HG02840 (cell line): Measurements from ENCODE around the gene PTPRN2.
"Not testable (repeated sequence)": the region's sequence is repeated elsewhere in the genome, so short reads cannot be mapped to it uniquely, and the experiment has no call there.

ENCODE experiments used
- ATAC-seq: cut with Tn5 transposase; IDR thresholded peaks from one replicate; pipeline ENCODE4 v1.9.1; 2021; ENCODE audit warnings: mild to moderate bottlenecking, moderate library complexity, moderate number of reproducible peaks; ENCODE audit not compliant: unreplicated experiment, low FRiP score

Gene PTPRN2

DNA sequence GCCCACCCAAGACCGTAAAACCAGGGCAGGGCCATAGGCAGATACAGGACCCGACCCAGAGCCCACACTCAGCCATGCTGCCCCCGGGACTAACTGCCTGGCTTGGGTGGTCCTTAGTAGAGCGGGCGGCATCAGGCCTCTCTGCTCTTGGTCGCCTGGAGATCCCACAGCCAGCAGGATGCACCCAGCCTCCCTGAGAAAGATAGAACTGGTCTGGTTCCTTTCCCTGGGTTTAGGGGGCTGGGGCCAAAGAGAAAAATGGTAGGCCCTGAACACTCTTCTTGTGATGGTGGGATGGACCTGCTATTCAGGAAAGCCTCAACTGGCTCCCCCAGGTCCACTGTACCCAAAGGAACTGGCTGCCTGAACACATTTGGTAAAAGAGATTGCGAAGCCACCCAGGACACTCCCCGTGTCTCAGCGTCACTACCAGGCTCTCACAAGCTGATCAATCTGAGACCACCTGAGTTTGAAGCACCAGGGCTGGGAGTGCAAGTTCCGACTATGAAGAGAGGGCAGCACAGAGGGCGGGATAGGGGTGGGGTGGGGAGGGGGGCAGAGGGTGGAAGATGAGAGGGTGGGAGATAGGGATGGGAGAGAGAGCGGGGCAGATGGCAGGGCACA, 659.3 kb downstream of the PTPRN2 start:
- no peak for ATAC-seq

DNA sequence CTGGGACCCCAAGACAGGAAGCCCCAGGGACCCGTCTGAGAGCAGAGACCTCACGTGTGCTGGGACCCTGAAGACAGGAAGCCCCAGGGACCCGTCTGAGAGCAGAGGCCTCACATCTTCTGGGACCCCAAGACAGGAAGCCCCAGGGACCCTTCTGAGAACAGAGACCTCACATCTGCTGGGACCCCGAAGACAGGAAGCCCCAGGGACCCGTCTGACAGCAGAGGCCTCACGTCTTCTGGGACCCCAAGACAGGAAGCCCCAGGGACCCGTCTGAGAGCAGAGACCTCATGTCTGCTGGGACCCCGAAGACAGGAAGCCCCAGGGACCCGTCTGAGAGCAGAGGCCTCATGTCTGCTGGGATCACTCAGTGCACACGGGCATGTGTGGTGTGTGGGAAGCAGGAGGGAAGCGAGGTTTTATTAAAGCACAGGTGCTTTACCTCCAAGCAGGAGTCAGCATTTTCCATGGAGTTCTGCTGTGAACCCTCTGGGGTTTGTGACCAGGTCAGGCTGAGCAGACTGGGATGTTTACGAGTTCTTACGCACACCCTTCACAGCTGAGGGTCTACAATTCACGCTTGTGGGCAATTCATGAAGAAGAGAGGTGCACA, 660.2 kb downstream of the PTPRN2 start:
- no peak for ATAC-seq

DNA sequence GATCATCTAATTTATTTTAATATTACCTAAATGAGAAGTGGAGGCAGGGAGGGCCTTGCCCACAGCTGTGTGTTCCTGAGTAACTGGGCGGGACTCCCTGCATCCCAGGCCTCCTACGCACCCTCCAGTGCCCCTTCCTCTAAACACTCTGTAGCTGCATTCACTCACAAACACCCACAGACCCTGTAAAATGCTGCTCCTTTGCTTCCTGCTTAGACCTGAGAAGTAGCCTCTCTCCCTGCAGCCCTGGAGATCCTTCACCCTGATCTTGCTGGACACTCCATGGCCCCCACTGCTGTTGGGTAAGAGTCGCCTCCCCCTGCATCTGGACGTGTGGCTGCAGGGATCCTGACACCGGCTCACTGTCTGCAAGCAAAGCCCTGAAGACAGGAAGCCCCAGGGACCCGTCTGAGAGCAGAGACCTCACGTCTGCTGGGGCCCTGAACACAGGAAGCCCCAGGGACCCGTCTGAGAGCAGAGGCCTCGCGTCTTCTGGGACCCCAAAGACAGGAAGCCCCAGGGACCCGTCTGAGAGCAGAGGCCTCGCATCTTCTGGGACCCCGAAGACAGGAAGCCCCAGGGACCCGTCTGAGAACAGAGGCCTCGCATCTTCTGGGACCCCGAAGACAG, 661.0 kb downstream of the PTPRN2 start:
- ATAC-seq, result no peak

DNA sequence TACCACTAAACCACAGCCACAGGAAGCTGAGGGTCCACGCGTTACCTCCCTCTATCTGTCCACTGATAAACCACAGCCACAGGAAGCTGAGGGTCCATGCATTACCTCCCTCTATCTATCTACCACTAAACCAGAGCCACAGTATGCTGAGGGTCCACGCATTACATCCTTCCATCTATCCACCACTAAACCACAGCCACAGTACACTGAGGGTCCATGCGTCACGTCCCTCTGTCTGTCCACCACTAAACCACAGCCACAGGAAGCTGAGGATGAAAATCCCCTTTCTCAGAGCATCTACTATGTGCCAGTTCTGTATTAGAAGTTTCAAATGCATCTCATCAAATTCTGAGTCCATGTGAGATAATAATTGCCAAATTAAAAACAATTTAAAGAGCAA, 661.5 kb downstream of the PTPRN2 start:
- ATAC-seq, result no peak

DNA sequence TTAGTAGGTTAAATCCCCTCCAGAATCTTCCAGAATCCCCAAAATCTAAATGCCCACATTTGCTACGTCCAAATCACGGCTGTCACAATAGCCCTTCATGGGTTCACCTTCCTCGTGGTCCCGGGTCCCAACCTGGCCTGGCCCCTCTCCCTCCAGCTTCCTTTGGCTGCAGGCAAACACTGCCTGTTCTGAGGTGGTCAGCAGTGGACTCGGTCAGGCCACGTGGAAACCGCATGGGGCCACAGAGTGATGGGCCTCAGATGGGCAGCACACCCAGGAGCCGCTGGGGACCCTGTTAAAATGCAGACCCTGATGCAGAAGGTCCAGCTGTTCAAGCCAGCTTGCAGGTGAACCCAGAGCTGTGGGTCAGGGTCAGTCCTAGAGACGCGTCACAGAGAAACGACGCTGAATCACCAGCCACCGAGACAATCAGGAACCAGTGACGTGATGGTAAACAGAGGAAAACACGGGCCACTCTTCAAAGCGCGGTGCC, 662.2 kb downstream of the PTPRN2 start:
- no peak for ATAC-seq

DNA sequence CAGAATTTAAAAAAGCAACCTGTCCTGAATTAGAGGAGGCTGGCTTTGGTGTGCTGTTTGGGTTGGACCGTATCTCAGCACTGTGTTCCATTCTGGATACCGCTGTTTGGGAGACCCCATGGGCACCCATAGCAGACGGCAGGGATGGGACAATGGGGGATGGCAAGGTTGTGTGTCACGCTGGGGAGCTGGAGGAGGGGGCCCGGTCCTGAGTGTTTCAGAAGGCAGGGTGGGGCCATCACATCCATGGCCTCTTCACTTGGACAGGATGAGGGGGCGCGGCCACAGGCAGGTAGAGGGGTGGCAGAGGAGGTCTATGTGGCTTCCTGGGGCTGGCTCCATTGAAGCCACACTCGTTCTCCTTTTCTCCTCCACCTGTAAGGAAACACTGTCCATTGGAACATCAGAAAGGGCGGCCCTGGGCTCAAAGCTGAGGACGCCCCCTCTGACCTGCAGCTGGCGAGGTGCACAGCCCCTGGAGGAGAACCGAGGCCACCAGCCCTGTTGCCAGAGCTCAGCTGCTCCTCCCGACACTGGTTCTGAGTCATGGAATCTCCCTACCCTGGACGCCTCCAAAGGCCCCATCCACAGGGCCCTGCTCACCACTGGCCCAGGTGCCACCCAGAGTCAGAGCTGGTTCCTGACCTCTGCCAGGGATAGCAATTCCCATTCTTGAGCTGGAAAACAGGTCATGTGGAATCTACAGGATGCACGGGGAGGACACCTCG, 663.6 kb downstream of the PTPRN2 start:
- ATAC-seq, result no peak

DNA sequence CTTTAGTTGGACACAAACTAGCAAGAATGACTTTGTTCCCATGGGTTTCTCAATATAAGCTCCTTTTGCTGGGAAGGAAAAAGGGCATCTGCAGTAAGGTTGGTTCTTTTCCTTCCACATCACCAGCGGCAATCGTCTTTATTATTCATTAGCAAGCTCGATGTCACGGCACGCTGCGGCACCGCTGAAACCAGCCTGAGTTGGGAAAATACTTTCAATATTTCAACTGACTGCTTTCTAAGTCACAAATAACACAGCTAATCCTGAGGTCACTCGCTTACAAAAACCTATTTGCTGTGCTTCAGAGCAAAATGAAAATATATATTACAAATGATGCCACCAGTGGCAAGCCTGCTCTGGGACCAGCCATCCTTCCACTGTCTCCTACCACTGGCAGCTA, 665.0 kb downstream of the PTPRN2 start:
- no peak for ATAC-seq

DNA sequence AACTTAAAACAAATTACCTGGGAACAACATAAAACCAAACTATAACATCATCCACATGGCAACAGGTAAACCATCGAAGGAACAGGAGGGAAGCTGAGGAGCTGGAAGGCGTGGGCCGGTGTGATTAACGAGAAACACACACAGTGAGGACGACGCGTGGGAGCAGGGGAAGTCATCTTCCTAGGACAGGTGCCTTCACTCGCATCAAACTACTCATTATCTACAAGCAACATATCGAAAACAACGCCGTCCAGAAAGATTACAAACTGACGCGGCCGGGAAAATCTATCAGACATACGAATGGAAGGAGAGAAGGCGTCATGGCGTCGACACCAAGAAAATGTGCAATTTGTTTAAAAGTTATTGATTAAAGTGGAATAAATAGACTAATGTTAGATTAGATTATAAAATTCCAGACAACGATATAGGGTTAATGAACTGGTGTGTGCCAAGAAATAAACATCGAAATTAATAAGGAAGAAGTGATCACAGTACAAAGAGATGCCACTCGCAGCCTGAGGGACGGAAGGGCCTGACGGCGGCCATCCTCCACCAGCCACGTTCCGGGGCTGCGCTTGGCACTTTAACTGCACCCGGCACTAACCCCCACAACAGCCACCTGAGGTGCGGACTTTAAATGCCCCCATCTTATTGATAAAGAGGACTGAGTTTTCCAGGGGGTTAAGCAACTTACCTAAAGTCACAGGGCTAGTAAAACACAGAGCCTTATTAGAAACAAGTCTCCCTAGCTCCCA, 669.1 kb downstream of the PTPRN2 start:
- ATAC-seq, result no peak

DNA sequence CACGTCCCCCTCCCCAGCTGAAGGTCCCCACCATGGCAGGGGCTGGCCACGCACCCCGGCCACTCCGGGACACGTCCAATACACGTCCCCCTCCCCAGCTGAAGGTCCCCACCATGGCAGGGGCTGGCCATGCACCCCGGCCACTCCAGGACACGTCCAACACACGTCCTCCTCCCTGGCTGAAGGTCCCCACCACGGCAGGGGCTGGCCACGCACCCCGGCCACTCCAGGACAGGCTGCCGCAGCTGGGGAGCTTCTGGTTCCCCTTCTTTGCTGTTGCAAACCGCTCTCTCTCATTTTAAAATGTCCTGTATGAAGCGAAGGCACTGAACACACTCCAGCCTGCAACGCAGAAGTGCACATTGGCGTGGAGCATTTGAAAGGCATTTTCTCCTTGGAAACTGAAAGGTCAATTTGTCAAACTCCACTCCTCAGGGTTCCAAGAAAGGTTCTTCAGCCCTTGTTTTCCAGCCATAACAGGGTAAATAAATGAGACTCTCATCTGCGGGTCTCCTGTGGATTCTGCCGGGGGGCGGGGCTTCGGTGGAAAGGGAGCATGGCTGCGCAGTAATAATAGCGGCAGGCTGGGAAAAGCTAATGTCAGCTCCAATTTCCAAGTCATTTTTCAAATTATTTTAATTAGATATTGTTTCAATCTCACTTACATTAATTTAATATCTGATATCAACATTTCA, 670.5 kb downstream of the PTPRN2 start:
- ATAC-seq, result no peak

DNA sequence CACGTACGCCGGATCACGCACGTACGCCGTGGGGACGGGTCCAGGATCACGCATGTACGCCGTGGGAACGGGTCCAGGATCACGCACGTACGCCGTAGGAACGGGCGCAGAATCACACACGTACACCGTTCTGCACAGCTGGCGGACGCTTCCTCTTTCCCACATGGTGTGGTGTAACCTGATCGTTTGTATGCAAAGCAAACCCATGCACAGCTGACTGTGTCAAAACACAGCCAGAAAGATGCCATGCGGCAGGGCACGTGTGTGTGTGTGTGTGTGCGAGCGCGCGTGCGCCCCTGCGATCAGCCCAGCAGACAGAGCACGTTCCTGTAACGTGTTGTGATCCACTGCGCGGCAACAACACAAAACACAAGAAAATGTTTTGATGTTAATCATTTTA, 677.2 kb downstream of the PTPRN2 start:
- no peak for ATAC-seq

DNA sequence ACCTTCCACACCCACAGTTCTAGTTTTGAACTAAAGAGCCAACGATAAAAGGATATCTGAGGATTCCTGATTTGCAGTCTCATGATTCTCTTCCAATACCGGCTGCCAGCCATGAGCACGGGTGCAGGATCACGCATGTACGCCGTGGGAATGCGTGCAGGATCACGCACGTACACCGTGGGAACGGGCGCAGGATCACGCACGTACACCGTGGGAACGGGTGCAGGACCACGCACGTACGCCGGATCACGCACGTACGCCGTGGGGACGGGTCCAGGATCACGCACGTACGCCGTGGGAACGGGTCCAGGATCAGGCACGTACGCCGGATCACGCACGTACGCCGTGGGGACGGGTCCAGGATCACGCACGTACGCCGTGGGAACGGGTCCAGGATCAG, 677.6 kb downstream of the PTPRN2 start:
- not testable (repeated sequence) for ATAC-seq

DNA sequence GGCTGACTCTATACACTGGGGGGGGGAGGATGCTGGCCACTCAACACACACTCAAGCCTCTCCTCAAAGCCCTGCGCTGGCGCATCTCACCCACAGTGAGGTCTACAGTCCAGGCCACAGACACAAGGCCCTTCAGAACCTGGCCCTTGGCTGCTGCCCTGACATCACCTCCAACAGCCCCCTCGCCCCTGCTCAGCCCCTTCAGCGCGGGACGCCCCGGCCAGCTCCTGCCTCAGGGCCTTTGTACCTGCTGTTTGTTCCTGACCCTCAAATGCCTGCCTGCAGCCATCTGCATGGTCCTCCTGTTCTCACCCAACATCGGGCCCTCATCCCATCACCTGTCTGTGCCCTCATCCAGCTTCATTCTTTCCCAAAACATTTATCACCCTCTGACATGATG, 678.3 kb downstream of the PTPRN2 start:
- ATAC-seq, result no peak

DNA sequence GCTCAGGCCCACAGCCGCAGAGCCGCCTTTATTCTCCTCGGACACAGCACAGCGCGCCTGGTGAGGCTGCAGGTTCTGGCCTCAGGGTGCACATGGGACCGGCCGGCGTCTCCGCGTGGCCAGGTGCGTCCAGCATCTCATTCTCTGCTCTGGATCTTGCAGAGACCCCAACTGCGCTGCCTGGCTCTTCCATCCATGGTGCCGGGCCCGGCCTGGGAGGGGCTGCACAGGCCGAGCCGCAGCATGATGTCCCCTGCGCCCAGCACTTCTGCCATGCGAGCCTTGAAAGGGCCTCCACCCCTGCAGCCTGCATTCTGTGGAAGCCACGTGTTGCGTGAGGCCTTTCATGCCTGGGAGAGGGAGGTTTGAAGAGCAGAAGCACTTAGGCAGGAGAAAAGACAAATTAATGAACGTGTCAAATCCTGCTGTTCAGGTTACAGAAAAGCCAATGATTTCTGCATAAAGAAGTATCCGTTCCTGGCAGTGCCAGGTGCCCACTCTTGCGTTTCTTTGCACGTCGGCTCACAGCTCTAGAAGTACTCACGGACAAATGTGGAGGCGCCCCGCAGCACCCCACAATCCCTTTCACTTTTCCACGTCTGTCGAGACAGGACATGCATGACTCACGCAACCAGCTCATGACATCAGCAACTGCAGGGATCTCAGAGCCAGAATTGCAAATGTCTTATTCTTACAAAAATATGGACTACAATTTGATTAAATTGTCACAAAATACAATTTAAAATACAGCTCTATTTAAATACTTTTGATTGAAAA, 679.4 kb downstream of the PTPRN2 start:
- no peak for ATAC-seq

DNA sequence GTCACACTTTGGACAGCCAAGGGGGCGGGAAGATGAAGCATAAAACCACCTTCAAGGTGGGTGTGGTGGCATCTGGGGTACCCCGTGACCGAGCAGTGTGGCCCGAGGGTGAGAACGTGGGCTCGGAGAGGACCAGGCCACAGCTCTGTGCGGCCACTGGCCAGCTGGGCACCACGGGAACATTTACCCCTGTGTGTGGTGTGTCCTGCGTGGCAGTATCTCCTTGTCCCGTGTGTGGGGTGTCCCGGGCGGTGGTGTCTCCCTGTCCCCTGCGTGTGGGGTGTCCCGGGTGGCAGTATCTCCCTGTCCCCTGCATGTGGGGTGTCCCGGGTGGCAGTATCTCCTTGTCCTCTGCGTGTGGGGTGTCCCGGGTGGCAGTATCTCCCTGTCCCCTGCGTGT, 680.5 kb downstream of the PTPRN2 start:
- no peak for ATAC-seq

DNA sequence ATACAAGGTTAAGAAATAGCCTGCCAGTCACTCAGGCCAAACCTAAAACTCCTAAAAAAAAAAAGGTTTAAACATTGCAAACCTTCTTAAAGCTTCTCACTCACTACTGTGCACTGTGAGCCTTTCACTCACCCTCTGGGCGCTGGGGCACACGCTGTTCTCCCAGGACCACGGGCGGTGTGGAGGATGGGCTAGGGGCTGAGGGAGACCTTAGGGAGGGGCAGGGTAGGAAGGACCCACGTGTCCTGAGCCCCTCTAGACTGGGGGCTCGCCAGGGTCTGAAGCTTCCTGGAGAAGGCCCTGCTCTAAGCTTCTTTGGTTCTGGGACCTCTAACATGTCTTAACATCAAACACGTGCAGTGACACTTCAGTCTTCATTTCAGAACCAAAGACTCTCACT, 681.0 kb downstream of the PTPRN2 start:
- ATAC-seq, result no peak

DNA sequence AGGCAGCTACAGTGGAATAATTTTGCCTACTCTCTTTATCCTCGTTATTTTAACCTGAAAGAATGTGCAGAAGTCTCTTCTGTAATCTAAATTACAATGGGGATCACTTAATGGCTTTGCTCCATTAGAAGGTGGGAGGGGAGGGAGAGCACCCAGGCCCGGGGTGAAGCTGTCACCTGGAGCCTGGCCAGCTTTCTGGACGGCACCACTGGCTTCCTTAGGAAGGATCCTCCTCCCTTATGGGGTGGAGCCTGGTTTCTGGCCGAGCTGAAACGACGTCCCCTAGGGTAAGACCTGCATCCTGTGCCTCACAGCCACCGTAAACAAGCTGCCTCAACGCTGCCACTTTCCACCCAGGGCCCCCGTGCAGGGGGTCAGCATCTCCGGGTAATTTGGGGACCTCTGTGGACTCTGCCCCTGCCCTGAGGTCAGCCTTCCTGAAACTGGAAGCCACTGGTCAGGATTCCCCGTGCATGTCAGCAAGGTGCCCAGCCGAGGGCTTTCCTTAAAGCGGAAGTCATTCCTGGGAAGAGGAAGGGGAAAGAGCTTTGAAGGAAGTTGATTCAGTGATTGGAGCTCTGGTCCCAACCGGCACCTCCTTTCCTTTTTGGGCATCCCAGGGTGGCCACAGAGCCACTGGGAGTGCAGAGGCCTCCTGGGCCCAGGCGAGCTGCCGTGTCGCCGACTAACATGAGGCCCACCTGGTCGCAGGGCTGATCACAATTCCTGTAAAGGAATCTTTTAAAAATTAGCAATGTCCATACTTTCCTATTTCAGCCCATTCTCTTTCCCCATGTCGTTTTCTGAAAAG, 681.8 kb downstream of the PTPRN2 start:
- ATAC-seq, result no peak

DNA sequence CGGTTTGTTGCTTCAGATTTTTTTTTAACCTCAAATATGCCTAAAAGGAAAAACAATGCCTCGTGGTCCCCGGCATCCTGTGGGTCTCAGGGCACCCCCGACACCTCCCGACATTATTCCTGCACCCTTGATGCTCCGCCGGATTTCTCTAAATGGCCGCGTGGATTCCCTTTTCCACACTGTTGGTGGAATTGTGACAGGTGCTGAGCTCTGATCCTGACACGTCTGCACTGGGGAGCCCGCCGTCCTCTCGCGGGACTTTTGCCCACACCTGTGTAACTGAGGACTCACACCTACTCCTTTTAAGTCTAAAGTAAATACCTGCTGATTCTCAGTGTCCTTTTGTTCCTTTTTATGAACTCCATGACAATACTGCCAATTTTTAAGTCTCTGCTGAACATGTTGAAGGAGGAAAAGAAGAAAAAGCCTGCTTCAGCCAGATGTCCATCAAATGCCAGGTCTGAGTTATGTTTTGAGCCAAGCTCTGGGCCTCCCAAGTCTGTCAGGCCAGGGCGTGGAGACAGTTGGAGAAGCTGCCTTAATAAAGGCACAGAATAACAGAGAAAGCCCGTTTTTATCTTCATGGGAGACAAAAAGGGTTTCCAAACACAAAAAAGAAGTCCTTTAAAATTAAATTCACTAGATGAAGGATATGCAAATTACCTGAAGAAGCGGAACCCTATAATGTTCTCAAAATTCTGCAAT, 682.6 kb downstream of the PTPRN2 start:
- no peak for ATAC-seq
